Esophagus squamous epithelium (tissue), 4 donors: ENCODE results near the gene SLC50A1.

Experiments used
- POLR2A ChIP-seq, 4 donors: fragments of 450-650 bp; IDR thresholded peaks; one replicate each; pipeline ENCODE4 v1.6.1; 2017; ENCODE audit warnings: antibody characterized with exemption in 4 of 4, mild to moderate bottlenecking in 4 of 4, moderate library complexity in 3 of 4
- TF ChIP-seq, protein P1 (sequence below), 6 experiments: fragments of 450-650 bp in 4 of 6; fragments of 200-600 bp in 2 of 6; sonication (generic) in 2 of 6; IDR thresholded peaks; one replicate each; pipeline ENCODE4 v1.5.1; 2016 to 2019; ENCODE audit warnings: antibody characterized with exemption in 6 of 6, mild to moderate bottlenecking in 4 of 6, moderate library complexity in 4 of 6

- TF ChIP-seq, protein P1, sequence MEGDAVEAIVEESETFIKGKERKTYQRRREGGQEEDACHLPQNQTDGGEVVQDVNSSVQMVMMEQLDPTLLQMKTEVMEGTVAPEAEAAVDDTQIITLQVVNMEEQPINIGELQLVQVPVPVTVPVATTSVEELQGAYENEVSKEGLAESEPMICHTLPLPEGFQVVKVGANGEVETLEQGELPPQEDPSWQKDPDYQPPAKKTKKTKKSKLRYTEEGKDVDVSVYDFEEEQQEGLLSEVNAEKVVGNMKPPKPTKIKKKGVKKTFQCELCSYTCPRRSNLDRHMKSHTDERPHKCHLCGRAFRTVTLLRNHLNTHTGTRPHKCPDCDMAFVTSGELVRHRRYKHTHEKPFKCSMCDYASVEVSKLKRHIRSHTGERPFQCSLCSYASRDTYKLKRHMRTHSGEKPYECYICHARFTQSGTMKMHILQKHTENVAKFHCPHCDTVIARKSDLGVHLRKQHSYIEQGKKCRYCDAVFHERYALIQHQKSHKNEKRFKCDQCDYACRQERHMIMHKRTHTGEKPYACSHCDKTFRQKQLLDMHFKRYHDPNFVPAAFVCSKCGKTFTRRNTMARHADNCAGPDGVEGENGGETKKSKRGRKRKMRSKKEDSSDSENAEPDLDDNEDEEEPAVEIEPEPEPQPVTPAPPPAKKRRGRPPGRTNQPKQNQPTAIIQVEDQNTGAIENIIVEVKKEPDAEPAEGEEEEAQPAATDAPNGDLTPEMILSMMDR (IDR thresholded peaks at IDR 0.05): no peak
- no peak for TF ChIP-seq POLR2A (IDR thresholded peaks at IDR 0.05)
Observed at GRCh38 chr1:155125511-155125945, 10.1 kb upstream of the SLC50A1 start.
